Vagina (tissue), 2 donors: Measurements from ENCODE around the gene NT5C2. TPM values are rescaled to one million over a fixed set of nuclear protein-coding genes. Genes with fewer than 3 reads are reported as not detected.

Source experiments
- DNase-seq, 2 donors: peaks; one replicate each; pipeline ENCODE4 v3.0.0-alpha.2; 2017; ENCODE audit errors: extremely low spot score in 2 of 2
- H3K27ac ChIP-seq: fragments of 200-600 bp; sonication (generic); one replicate; pipeline ENCODE4 v1.5.1; 2019
- H3K27me3 ChIP-seq: fragments of 200-600 bp; sonication (generic); one replicate; pipeline ENCODE4 v1.5.1; 2019
- H3K36me3 ChIP-seq, 2 donors: fragments of 200-600 bp; sonication (generic); one replicate each; pipeline ENCODE4 v1.5.1; 2017 to 2019
- H3K4me1 ChIP-seq: fragments of 200-600 bp; sonication (generic); one replicate; pipeline ENCODE4 v1.5.1; 2019
- H3K4me3 ChIP-seq, 2 donors: fragments of 200-600 bp; sonication (generic); 1 replicate in 1 of 2; 2 replicates in 1 of 2; pipeline ENCODE4 v1.5.1; 2016 to 2019
- H3K9me3 ChIP-seq: fragments of 200-600 bp; sonication (generic); one replicate; pipeline ENCODE4 v1.5.1; 2019
- CTCF ChIP-seq, 3 experiments: fragments of 450-650 bp in 2 of 3; fragments of 200-600 bp in 1 of 3; sonication (generic) in 1 of 3; IDR thresholded peaks; one replicate each; pipeline ENCODE4 v1.5.1; 2017 to 2019; ENCODE audit warnings: antibody characterized with exemption in 3 of 3, mild to moderate bottlenecking in 2 of 3, moderate library complexity in 2 of 3
- POLR2A ChIP-seq, 2 donors: fragments of 450-650 bp; IDR thresholded peaks; one replicate each; pipeline ENCODE4 v1.6.1; 2017; ENCODE audit warnings: antibody characterized with exemption in 2 of 2, mild to moderate bottlenecking in 2 of 2, moderate library complexity in 2 of 2
- POLR2AphosphoS5 ChIP-seq, 2 donors: sonication (generic); formaldehyde crosslinking; IDR thresholded peaks; one replicate each; pipeline ENCODE4 v1.9.0; 2017; ENCODE audit warnings: antibody characterized with exemption in 2 of 2, mild to moderate bottlenecking in 2 of 2, low read depth in 1 of 2; ENCODE audit not compliant: insufficient read depth in 1 of 2
- intact Hi-C: fragments of 100-400 bp; cut with DNase I; formaldehyde crosslinking; loops from one replicate; pipeline ENCODE4 v1.15.1; 2023
- total RNA-seq: library from RNA; depleted of rRNA; stranded (reverse); fragments of >200 nt; gene quantifications from one replicate; pipeline ENCODE4 v1.2.3, GENCODE V29; 2016

NT5C2 gene
- total RNA-seq, 1 donor from 2014 or later: 71.2 TPM

DNA sequence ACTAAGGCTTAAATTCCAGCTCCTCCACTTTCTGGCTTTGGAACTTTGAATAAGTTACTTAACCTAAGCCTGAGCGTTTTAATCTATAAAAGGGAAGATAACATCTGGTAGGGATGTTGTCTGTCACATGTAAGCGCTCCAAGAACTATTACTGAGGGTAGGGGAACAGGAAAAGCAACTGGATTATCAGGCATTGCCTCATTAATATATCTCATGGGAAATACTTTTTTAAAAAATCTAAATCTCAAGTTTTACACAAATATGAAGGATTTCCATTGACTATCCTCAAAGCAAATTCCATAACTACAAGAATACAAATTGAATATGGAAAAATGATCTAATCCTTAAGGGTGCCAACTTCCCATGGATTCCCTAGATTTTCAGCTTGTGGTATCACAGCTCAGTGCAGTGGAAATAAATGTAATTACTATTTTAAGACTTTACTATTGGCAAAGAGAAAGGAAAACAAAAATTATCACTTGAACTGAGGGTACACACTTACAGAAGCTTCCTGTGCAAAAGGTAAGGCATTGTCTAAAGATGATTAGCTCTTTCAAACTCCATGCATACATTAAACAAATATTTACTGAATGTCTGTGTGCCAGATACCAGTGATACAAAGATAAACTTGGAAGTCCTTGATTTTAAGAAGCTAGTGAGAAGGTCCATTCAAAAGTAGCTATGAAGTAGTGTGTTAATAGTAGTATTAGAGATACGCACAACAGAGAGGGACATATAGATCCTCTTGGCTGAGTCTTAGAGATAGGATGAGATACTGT, 38.4 kb downstream of the NT5C2 start:
- no peaks in the 10 kb centered on the region for H3K27me3 ChIP-seq
- peaks cover 45% of the 10 kb centered on the region for H3K4me1 ChIP-seq
- H3K4me3 ChIP-seq: no peak overlapping the region
- H3K9me3 ChIP-seq: no peaks in the 10 kb centered on the region
- no peaks in the 10 kb centered on the region for H3K36me3 ChIP-seq
- TF ChIP-seq POLR2AphosphoS5 (IDR thresholded peaks at IDR 0.05; ENCODE audit: insufficient read depth in 1 of 2, low read depth in 1 of 2) (peak in 1 of 2 donors; percentile 58), CTCF (IDR thresholded peaks at IDR 0.05) (no peak)
- intact Hi-C loops: no loop called here
- H3K27ac ChIP-seq: peak overlapping the region; percentile 83
- DNase-seq: no peak

GRCh38 chr10:103153302-103154197, 39.5 kb downstream of the NT5C2 start:
- Histone ChIP-seq H3K4me1 (peaks cover 45% of the 10 kb centered on the region), H3K9me3 (no peaks in the 10 kb centered on the region), H3K27me3 (no peaks in the 10 kb centered on the region), H3K36me3 (no peaks in the 10 kb centered on the region), H3K4me3 (peak overlapping the region in 1 of 2 donors; percentile 27), H3K27ac (peak overlapping the region; percentile 83)
- DNase-seq: no peak
- intact Hi-C loops: no loop called here
- no peak for TF ChIP-seq CTCF (IDR thresholded peaks at IDR 0.05)
- TF ChIP-seq POLR2AphosphoS5 (IDR thresholded peaks at IDR 0.05; ENCODE audit: insufficient read depth in 1 of 2, low read depth in 1 of 2): no peak
- TF ChIP-seq POLR2A (IDR thresholded peaks at IDR 0.05): no peak

GRCh38 chr10:103149991-103150622, 43.0 kb downstream of the NT5C2 start:
- Histone ChIP-seq H3K27me3 (no peaks in the 10 kb centered on the region), H3K27ac (no peak overlapping the region), H3K36me3 (no peaks in the 10 kb centered on the region), H3K4me3 (no peak overlapping the region), H3K4me1 (peaks cover 61% of the 10 kb centered on the region), H3K9me3 (no peaks in the 10 kb centered on the region)
- no peak for TF ChIP-seq CTCF (IDR thresholded peaks at IDR 0.05)
- no peak for TF ChIP-seq POLR2AphosphoS5 (IDR thresholded peaks at IDR 0.05; ENCODE audit: insufficient read depth in 1 of 2, low read depth in 1 of 2)
- TF ChIP-seq POLR2A (IDR thresholded peaks at IDR 0.05): no peak
- intact Hi-C loops: no loop called here
- DNase-seq: no peak

DNA sequence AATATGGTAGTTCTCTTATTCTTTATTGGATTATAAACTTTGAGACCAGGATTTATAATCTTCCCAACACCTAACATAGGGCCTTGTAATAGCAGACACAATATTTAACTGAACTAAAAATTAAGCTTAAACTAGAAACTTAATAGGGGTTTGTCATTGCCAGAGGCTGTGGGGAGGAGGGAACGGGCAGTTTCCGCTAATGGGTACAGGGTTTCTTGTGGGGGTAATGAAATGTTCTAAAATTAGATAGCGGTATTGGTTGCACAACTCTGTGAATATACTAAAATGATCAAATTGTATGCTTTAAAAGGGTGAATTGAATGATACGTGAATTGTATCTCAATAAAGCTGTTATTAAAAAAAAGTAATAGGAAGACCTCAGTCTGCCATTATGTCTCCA, 45.4 kb downstream of the NT5C2 start:
- Histone ChIP-seq H3K36me3 (no peaks in the 10 kb centered on the region), H3K4me1 (peaks cover 48% of the 10 kb centered on the region), H3K9me3 (no peaks in the 10 kb centered on the region), H3K27me3 (no peaks in the 10 kb centered on the region), H3K27ac (no peak overlapping the region), H3K4me3 (no peak overlapping the region)
- no peak for TF ChIP-seq CTCF (IDR thresholded peaks at IDR 0.05)
- TF ChIP-seq POLR2A (IDR thresholded peaks at IDR 0.05): no peak
- TF ChIP-seq POLR2AphosphoS5 (IDR thresholded peaks at IDR 0.05; ENCODE audit: insufficient read depth in 1 of 2, low read depth in 1 of 2): no peak
- intact Hi-C loops: no loop called here
- DNase-seq: no peak
